ENCODE results near the gene SCG3.
"Not testable (repeated sequence)": the region's sequence is repeated elsewhere in the genome, so short reads cannot be mapped to it uniquely, and the experiment has no call there.

The SCG3 gene

GRCh38 chr15:51681303-51681963 is at the start of gene SCG3:
TSS of gene SCG3 (plus strand) at chr15:51681503. CDS start at chr15:51681756, 253 bp downstream.
- peak; percentile 29 for DNase-seq

GRCh38 chr15:51634591-51635198 is 46.6 kb upstream of the SCG3 start:
- no peak for DNase-seq

- no peak for DNase-seq
Observed at GRCh38 chr15:51641490-51642130, 39.7 kb upstream of the SCG3 start.

- DNase-seq = no peak
Observed at GRCh38 chr15:51642696-51643095, 38.6 kb upstream of the SCG3 start.

- no peak for DNase-seq
Observed at GRCh38 chr15:51647128-51647562, 34.2 kb upstream of the SCG3 start.

GRCh38 chr15:51648101-51648500 is 33.2 kb upstream of the SCG3 start:
- not testable (repeated sequence) for DNase-seq

- DNase-seq = not testable (repeated sequence)
Observed at GRCh38 chr15:51648643-51649042, 32.7 kb upstream of the SCG3 start.

GRCh38 chr15:51649659-51650521 is 31.4 kb upstream of the SCG3 start:
- peak; percentile 32 for DNase-seq

GRCh38 chr15:51652084-51652668 is 29.1 kb upstream of the SCG3 start:
- no peak for DNase-seq

- DNase-seq = not testable (repeated sequence)
Observed at GRCh38 chr15:51655401-51656057, 25.8 kb upstream of the SCG3 start.

GRCh38 chr15:51658664-51659063 is 22.6 kb upstream of the SCG3 start:
- DNase-seq = no peak

- DNase-seq = no peak
Observed at GRCh38 chr15:51661072-51661471, 20.2 kb upstream of the SCG3 start.

- DNase-seq = no peak
Observed at GRCh38 chr15:51667478-51667877, 13.8 kb upstream of the SCG3 start.

- no peak for DNase-seq
Observed at GRCh38 chr15:51668446-51668845, 12.9 kb upstream of the SCG3 start.

- DNase-seq = no peak
Observed at GRCh38 chr15:51669381-51669780, 11.9 kb upstream of the SCG3 start.

- DNase-seq = no peak
Observed at GRCh38 chr15:51672155-51672687, 9.1 kb upstream of the SCG3 start.

- DNase-seq = no peak
Observed at GRCh38 chr15:51672913-51673857, 8.1 kb upstream of the SCG3 start.

GRCh38 chr15:51675234-51675633 is 6.1 kb upstream of the SCG3 start:
- no peak for DNase-seq

- no peak for DNase-seq
Observed at GRCh38 chr15:51677021-51677420, 4.3 kb upstream of the SCG3 start.

GRCh38 chr15:51677452-51677851 is 3.9 kb upstream of the SCG3 start:
- DNase-seq = no peak

GRCh38 chr15:51678096-51678495 is 3.2 kb upstream of the SCG3 start:
- no peak for DNase-seq
